T-helper 9 cell (primary cell): ENCODE measurements around the gene ELMOD3.
A peak's percentile ranks its signal among the peaks of the same experiment; 100 is the strongest.
"Not testable (repeated sequence)": the region's sequence is repeated elsewhere in the genome, so short reads cannot be mapped to it uniquely, and the experiment has no call there.

Experiments
- DNase-seq: peaks from one replicate; pipeline ENCODE4 v3.0.0-alpha.2; 2020

The ELMOD3 gene

GRCh38 chr2:85329701-85330100, 24.9 kb upstream of the ELMOD3 start:
- DNase-seq = not testable (repeated sequence)

- DNase-seq = no peak
These were observed 23.5 kb upstream of the ELMOD3 start for GRCh38 chr2:85330839-85331636.

- not testable (repeated sequence) for DNase-seq
These were observed 20.7 kb upstream of the ELMOD3 start for GRCh38 chr2:85333877-85334276.

- DNase-seq = no peak
These were observed 19.6 kb upstream of the ELMOD3 start for GRCh38 chr2:85334928-85335327.

DNA sequence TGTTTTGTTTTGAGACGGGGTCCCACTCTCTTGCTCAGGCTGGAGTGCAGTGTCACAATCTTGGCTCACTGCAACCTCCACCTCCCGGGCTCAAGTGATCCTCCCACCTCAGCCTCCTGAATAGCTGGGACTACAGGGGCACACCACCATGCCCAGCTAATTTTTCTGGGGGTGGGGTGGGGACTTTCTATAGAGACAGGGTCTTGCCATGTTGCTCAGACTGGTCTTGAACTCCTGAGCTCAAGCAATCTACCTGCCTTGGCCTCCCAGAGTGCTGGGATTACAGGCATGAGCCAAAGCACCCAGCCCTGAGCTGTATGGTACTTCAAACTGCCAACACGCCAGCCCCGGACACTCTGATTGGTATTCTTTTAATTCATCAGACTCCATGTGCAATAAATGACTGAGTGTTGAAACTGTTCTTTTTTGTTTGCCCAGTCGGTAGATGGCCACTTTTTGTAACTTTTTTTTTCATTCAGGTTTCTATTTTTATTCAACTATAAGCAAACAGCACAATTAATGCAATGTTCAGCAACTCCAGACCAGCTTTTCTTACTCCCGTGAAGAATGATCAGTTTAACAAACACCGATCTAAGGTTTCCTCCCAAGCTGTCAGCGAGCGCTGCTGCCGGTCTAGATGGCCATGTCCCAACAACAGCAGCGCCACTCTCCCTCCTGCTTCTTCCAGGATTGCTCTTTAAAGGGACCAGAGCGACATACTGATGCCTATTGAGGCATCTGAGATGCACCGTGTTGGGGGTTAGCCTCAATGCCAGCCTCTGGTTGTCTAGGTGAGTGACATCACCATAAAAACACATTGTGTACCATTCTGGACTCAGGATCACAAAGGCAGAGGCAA, 14.3 kb upstream of the ELMOD3 start:
- no peak for DNase-seq

GRCh38 chr2:85341269-85342029, 13.1 kb upstream of the ELMOD3 start:
- no peak for DNase-seq

- no peak for DNase-seq
These were observed 12.4 kb upstream of the ELMOD3 start for GRCh38 chr2:85342156-85342555.

- DNase-seq = not testable (repeated sequence)
These were observed 11.2 kb upstream of the ELMOD3 start for GRCh38 chr2:85343207-85343895.

- DNase-seq = no peak
These were observed 10.1 kb upstream of the ELMOD3 start for GRCh38 chr2:85344356-85344954.

- no peak for DNase-seq
These were observed 7.0 kb upstream of the ELMOD3 start for GRCh38 chr2:85347599-85347998.

- peak; percentile 5 for DNase-seq
These were observed 688 bp upstream of the ELMOD3 start for GRCh38 chr2:85353876-85354285.

DNA sequence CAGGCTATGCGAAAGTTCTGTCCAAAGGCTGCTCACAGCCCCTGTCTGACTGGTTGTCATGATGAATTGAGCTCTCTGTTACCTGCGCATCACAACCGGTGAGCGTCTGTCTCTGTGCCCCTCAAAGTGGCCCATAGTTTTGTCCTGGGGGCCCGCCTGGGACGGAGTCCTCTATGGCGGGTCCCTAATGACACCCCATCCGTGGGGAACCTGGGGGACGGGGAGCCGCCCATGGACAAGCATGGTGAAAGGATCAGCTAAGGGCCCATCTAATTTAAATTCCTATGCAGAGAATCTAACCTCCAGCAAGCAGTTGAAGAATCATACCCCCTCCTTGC, 473 bp downstream of the ELMOD3 start:
- no peak for DNase-seq

DNA sequence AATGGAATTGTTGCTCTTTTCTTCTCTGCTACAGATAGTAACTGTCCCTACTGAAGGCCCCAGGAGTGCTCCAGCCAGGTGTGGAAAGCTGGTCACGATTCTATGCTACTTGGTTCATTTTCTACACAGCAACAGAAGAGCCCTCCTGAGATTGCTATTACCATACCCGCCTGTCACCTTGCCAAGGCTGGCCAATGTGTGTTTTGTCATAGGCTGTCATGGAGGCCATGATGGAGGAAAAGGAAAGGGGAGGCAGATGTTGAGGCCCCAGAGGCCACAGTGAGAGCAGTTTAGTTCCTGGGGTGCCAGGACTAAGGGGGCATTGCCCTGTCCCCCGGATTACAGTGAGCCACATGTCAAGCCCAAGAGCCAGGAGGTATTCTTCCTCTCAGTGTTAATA, 952 bp downstream of the ELMOD3 start:
- no peak for DNase-seq

DNA sequence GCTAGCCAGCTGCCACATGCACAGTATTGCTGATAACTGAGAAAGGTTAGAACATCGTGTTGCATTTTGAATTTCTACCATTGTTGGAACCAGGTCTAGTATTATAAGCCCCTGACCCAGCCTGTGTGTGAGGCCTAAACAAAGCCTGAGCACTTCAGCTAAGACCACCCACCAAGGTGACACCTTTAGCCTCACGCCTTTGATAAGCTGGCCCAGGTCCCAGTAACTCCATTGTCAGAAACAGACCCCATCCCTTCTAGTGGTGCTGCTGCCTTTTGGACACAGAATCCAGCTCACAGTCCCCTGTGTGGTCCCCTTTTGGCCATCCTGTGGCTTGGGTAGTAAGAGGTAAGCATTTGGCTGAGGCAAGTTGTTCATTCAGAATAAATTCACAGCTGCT, 1.6 kb downstream of the ELMOD3 start:
- no peak for DNase-seq

DNA sequence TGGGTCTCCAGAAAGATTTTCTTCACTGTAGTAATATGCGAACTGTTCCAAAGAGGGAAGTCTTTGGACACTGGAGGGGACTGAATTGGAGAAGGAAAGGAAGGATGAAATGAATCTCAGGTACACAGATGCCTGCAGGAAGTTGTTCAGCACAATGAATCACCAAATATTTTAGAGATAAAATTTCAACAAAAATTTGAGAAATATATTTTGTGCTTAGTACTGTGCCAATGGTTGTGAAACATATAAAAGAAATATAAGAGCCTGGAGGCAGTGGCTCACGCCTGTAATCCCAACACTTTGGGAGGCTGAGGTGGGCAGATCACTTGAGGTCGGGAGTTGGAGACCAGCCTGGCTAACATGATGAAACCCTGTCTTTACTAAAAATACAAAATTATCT, 3.2 kb downstream of the ELMOD3 start:
- no peak for DNase-seq

DNA sequence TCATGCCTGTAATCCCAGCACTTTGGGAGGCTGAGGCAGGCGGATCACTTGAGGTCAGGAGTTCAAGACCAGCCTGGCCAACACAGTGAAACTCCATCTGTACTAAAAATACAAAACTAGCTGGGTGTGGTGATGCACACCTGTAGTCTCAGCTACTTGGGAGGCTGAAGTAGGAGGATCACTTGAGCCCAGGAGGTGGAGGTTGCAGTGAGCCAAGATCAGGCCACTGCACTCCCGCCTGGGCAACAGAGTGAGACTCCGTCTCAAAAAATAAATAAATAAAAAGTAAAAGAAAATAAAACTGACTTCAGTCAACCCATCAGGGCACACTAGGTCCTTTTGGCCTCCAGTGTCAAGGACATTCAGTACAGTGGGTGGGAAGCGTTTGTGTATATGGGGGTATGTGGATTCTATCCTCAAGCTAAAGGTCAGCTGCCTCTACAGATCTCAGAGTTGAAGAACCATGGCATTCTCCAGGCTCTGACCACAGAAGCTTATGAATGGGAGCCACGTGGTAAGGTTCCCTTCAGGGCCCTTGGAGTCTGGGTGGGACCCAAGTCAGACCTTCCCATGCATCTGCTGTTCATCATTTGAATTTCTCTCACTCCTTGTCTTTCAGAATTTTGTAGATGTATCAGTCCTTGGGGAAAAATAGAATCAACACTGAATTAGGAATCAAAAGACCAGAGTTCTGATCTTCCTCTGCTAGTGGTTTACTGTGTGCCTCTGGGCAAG, 8.3 kb downstream of the ELMOD3 start:
- DNase-seq = not testable (repeated sequence)

DNA sequence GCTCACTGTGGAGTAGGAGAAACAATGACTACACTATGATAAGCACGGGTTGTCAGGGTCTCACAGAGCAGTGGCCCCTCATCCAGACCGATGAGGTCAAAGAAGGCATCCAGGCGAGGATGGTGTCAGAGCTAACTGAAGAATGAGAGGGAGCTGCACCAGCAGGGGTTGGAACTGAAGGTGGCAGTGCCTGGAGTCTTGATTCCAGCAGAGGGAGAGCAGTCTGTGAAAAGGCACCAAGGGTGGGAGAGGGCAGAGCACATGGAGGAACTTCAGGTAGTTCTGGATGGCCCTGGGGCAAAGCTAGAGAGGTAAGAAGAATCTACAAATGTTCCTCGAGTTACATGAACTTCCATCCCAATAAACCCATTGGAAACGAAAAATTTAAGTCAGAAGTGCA, 12.6 kb downstream of the ELMOD3 start:
- no peak for DNase-seq

DNA sequence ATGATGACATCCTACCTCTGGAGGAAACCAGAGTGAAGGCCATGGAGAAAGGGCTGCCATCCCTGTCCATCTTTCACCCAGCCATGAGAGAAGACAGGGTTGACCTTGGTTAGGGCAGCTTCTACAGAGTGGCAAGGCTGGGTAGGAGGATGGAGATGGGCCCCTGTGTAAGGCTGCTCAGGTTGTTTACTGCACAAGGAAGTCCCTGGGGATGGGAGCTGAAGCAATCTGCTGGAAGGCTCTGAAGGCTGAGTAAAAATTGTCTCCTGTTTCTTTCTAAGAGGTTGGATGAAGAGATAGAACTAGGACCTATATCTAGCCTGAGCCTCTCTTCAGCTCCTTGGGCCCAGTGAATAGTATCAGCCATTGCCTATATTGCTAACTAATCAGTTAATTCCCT, 14.4 kb downstream of the ELMOD3 start:
- no peak for DNase-seq

DNA sequence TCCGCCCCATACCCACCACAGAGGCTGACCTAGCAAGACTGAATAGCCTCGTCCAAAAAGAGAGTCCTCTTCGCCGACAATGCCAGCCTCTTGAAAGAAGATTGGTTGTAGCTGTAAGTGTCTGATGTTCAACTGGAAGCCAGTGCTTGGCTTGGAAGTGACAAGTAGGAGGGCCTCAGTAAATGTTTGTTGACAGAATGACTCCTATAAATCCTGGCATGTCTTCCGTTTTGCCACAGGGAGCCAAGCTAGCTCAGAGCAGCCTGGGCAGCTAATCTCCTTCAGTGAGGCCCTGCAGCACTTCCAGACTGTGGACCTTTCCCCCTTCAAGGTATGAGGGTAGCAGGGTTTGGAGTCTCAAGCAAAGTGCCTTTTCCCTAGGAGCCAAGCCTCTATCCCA, 14.9 kb downstream of the ELMOD3 start:
- no peak for DNase-seq

DNA sequence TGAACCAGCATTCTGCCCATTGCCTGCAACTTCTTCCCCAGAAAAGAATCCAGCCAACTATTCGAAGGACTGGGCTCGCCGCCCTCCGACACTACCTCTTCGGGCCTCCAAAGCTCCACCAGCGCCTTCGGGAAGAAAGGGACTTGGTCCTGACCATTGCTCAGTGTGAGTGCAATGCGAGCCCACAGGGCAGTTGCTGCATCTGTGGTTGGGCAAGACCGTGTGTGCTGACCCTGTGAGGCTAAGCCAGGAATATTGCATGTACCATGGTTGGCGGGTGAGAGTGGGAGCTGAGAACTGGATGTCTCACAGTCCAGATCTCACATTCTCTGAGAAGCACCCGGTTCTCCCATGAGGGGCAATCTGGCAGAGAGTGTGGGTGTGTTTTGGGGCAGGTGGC, 16.5 kb downstream of the ELMOD3 start:
- no peak for DNase-seq

DNA sequence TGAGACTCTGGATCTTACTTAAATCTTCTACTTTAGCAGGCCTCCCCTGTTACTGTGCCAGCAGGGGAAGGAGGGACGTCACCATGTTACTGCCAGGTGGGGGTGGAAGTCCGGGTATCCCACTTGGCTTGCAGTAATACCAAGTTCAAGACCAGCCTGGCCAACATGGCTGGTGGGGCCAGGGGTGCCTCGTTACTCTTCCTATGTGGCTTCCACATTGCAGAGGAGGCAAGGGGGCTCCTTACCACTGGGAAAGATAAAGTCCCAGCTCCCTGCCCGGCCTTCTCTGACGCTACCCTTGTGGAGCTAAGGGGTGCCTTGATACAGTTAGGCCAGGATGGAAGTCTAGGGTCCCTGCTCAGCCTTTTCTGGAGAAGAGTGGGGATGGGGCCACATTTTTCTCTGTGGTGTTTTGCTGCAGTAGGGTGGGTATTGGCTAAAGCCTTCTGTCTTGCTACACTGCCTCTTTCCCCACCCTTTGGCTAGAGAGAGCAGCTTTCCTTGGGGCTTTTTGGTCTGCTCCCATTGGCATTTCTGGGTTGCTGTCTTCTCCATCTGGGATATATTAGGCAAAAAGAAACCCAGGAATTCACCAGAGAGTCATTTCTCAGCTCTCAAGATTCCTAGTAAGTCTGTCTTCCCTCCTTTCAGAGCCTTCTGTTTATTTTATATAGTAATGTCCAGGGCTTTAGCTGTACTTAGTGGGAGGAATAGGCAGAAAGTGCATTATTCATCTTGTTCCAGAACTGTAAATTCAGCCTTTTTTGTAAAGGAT, 21.9 kb downstream of the ELMOD3 start:
- no peak for DNase-seq
